ENCODE measurements around the gene SEMA5A.

- no peak for TF ChIP-seq CTCF (IDR thresholded peaks at IDR 0.05; ENCODE audit: insufficient read depth, low read depth, low read length)
- TF ChIP-seq EZH2 (IDR thresholded peaks at IDR 0.05; ENCODE audit: insufficient read depth, low read length): no peak
Observed at GRCh38 chr5:9483243-9483642, 62.6 kb downstream of the SEMA5A start.

Data from astrocyte (in vitro differentiated cells and primary cell).